Measurements from ENCODE around the gene ADK. TPM values are rescaled to one million over a fixed set of nuclear protein-coding genes. Genes with fewer than 3 reads are reported as not detected.

The ADK gene
- total RNA-seq, 1 donor from 2014 or later, result 39.4 TPM

DNA sequence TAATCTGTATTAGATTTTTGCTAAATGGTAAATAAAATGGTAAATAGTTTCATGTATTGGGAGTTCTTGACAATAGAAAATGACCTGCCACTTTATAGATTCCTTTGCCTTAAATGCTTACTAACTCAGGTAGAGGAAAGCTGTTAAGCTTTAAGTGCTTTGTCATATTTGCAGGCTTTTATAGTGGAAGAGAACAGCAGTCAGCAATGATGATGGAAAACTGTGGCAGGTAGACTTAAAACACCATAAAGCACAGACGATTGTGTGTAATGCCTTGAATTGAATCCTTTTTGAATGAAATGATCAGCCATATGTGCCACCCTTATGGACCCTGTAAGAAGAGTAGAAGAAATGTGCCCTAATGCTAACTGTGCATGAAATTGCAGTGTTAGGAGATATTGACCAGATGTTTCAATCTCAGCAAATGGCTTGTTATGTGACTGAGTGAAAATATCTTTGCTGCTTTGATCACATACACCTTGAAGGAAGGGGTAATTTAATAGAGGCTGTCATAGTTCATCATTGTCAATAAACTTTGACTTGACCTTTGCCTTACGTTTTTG lies 230.4 kb downstream of the ADK start:
- TF ChIP-seq, protein P1, sequence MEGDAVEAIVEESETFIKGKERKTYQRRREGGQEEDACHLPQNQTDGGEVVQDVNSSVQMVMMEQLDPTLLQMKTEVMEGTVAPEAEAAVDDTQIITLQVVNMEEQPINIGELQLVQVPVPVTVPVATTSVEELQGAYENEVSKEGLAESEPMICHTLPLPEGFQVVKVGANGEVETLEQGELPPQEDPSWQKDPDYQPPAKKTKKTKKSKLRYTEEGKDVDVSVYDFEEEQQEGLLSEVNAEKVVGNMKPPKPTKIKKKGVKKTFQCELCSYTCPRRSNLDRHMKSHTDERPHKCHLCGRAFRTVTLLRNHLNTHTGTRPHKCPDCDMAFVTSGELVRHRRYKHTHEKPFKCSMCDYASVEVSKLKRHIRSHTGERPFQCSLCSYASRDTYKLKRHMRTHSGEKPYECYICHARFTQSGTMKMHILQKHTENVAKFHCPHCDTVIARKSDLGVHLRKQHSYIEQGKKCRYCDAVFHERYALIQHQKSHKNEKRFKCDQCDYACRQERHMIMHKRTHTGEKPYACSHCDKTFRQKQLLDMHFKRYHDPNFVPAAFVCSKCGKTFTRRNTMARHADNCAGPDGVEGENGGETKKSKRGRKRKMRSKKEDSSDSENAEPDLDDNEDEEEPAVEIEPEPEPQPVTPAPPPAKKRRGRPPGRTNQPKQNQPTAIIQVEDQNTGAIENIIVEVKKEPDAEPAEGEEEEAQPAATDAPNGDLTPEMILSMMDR (conservative IDR thresholded peaks at IDR 0.05; ENCODE audit: low read depth, low read length), result no peak
- no peak overlapping the region for H3K4me3 ChIP-seq (ENCODE audit: low read depth, low read length)
- DNase-seq (ENCODE audit: low read depth), result no peak

DNA sequence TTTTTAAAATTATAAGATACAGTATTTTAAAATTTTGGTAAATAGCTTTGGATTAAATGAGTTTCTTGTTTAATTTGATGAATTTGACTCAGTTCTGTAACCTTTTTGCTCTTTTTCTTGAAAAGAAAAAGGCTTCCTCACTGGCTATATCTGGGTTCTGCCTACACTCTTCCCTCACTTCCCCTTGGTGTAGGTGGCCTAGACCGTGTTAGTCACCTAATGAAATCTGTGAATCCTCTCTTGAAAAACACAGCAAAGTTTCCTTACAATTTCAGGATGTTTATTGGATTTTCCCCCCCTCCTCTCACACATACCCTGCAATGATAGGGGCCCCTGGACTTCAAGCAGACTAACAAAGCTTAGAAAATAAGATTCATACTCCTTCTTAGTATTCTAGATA lies 231.6 kb downstream of the ADK start:
- H3K4me3 ChIP-seq (ENCODE audit: low read depth, low read length), result no peak overlapping the region
- no peak for DNase-seq (ENCODE audit: low read depth)
- TF ChIP-seq, protein P1 (conservative IDR thresholded peaks at IDR 0.05; ENCODE audit: low read depth, low read length), result no peak

DNA sequence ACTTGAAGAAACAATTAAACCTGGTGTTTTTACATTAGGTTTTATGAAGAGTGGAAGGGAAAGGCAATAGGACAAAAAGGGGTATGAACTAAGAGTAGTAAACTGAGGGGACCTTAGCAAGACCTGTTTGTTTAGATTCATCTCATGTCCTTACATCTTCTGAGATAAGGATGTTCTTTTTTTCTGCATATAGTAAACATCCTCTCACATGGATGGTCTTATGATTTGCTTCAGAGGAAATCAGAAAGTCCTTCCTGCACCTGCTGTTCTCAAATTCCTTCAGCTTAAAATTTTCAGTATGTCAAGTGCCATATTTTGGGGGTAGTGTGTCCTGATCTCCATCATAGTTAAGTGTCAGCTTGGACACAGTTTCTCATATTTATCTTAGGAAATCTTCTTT lies 232.6 kb downstream of the ADK start:
- TF ChIP-seq, protein P1 (conservative IDR thresholded peaks at IDR 0.05; ENCODE audit: low read depth, low read length), result no peak
- no peak overlapping the region for H3K4me3 ChIP-seq (ENCODE audit: low read depth, low read length)
- no peak for DNase-seq (ENCODE audit: low read depth)

DNA sequence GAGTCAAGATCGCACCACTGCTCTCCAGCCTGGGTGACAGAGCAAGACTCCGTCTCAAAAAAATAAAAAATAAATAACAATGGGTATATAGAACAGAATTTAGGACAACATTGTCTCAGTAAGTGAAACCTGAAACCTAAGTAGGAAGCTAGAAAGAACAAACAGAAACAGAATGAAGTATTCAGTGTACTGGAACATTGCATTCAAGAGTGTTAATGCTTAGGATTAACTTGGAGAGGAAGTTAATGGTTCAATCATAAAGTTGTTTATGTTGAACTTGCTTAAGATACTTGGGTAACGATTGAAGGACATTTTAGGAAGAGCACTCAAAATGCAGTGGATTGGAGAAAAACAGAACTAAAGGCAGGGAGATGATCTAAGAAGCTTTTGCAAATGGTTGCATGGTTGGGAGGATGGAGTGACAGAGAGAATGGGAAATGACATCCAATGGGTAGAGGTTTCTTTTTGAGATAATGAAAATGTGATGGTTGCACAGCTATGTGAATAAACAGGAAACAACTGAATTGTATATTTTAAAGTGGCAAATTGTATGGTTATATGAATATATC lies 233.7 kb downstream of the ADK start:
- TF ChIP-seq, protein P1 (conservative IDR thresholded peaks at IDR 0.05; ENCODE audit: low read depth, low read length), result no peak
- H3K4me3 ChIP-seq (ENCODE audit: low read depth, low read length), result no peak overlapping the region
- no peak for DNase-seq (ENCODE audit: low read depth)

DNA sequence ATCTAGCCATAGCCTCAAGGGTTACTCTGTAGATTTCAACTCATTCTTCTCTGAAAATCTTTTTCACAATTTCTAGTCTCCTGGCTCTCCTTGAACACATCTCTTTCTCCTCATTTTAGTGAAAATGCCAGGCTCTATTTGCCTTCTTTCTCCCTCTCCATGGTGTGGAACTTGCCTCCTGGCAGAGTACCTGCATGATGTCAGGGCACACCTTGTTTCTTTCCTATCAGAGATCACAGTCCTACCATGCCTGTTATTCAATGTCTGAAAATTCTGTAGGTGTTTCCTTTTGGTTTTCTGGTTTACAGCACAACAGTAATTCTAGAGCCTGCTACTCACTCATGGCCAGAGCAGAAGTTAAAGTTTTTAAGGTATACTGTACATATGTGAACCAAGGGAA lies 237.8 kb downstream of the ADK start:
- H3K4me3 ChIP-seq (ENCODE audit: low read depth, low read length), result no peak overlapping the region
- TF ChIP-seq, protein P1 (conservative IDR thresholded peaks at IDR 0.05; ENCODE audit: low read depth, low read length), result no peak
- DNase-seq (ENCODE audit: low read depth), result no peak

DNA sequence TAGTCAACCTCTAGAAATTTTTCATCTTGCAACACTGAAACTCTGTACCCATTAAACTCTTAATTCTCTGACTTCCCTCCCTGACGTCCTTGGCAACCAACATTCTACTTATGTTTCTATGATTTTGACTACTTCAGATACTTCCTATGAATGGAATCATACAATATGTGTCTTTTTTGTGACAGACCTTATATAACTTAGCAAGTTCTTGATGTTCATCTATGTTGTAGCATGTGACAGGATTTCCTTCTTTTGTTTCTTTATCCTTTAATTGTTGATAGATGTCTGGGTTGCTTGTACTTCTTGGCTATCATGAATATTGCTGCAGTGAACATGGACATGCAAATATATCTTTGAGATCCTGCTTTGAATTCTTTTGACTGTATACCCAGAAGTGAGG lies 240.8 kb downstream of the ADK start:
- DNase-seq (ENCODE audit: low read depth), result no peak
- no peak overlapping the region for H3K4me3 ChIP-seq (ENCODE audit: low read depth, low read length)
- TF ChIP-seq, protein P1 (conservative IDR thresholded peaks at IDR 0.05; ENCODE audit: low read depth, low read length), result no peak

DNA sequence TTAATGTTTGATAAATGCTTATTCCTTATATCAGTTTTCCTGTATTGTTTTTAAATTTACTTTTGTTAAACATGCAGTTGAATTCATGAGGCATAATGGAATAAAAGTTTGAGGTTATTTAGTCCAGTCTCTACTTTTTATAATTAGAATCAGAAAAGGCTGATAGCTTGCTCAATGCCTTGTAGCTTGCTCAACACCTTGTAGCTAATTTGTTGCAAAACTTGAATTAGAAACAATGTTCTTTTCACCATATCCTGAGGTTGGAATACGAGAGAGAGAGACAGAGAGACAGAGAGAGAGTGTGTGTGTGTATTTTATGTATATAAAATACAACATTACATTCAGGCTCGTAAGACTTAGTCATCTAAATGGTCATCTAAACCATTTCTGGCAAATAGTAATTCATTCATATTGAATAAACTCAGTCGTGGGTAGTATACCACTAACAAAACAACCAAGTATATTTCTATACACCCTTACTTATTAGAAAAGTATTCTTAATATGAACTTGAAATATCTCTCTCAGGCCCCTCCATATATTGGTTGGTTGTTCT lies 243.5 kb downstream of the ADK start:
- H3K4me3 ChIP-seq (ENCODE audit: low read depth, low read length), result no peak overlapping the region
- TF ChIP-seq, protein P1 (conservative IDR thresholded peaks at IDR 0.05; ENCODE audit: low read depth, low read length), result no peak
- DNase-seq (ENCODE audit: low read depth), result no peak

Data from epithelial cell of proximal tubule (primary cell).